ENCODE measurements around the gene MYL10.
"Not testable (repeated sequence)": the region's sequence is repeated elsewhere in the genome, so short reads cannot be mapped to it uniquely, and the experiment has no call there.

MYL10 gene

DNA sequence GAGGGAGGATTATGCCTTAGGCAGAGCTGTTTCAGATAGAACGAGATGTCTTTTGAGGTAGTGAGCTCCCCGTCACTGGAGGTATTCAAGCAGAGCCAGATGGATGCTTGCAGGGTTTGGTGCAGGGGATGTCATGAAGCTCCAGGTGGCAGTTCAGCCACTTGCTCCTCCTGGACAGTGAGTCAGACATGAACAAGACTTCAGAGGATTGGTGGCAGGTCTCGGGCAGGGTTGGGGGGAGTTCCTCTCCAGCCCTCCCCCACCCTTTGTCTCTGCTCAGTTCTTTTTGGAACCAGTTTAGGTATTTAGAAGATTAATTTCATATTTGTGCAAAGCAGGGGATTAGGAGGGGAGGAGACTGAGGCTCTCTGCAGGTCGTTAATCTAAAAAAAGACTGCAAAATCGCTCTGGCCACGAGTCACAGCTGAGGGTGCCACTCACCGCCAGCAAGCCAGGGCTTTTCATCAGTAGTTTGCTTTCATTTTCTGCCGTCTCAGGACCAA is 21.5 kb upstream of the MYL10 start:
- no peak for DNase-seq

DNA sequence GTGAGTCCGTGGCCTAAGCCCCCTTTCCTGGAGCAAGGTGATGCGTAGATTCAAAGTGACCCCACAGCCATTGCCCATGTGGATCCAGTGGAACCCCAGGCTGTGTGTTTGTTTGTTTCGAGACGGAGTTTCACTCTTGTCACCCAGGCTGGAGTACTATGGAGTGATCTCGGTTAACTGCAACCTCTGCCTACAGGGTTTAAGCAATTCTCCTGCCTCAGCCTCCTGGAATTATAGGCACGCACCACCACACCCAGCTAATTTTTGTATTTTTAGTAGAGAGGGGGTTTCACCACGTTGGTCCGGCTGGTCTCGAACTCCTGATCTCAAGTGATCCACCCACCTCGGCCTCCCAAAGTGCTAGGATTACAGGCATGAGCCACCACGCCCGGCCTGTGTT is 18.8 kb upstream of the MYL10 start:
- not testable (repeated sequence) for DNase-seq

DNA sequence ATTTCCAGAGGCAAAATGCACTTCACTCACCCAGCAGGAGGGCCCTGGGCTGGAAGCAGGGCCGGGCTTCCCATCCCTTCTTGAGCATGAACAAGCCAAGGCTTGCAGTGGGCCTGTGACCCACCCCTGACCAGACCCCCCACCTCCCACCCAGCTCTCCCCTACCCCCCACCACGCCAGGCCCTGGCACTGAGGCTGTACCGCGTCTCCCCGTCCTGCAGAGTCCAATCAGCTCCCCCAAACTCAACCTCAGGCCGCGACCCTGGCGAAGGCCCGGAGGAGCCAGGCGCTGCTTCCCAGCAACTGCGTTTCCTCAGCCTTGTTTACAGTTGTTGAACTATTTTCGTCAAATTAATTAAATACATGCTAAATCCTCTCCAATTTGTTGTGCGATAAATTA is 16.9 kb upstream of the MYL10 start:
- DNase-seq = no peak

DNA sequence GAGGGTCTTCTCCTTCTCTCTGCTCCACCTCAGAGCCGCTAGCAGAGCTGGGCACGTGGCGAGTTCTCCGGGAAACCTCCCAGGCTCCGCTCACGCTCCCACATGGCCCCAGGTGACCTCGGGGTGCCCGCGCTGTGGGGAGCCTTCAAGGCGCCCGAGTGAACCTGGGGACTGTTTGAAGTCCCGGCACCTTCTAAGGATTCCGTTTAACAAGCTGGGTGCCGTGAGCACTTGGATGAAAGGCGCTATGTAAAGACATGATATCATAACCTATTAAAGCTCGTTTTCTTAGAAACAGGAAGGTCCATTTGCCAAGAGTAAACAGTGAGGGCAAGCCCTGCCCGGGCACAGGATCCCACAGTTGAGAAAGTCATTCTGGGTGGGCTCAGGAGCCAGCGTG is 15.8 kb upstream of the MYL10 start:
- no peak for DNase-seq

DNA sequence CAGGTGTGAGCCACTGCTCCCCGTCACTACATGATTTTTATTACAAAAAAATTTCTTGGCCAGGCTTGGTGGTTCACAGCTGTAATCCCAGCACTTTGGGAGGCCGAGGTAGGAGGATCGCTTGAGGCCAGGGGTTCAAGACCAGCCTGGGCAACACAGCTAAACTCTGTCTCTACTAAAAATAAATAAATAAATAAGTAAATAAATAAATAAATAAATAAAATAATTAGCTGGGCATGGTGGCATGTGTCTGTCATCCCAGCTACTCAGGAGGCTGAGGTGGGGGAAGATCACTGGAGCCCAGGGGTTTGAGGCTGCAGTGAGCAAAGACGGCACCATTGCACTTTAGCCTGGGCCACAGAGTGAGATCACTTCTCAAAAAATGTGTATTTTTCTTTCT is 10.0 kb upstream of the MYL10 start:
- DNase-seq = not testable (repeated sequence)

DNA sequence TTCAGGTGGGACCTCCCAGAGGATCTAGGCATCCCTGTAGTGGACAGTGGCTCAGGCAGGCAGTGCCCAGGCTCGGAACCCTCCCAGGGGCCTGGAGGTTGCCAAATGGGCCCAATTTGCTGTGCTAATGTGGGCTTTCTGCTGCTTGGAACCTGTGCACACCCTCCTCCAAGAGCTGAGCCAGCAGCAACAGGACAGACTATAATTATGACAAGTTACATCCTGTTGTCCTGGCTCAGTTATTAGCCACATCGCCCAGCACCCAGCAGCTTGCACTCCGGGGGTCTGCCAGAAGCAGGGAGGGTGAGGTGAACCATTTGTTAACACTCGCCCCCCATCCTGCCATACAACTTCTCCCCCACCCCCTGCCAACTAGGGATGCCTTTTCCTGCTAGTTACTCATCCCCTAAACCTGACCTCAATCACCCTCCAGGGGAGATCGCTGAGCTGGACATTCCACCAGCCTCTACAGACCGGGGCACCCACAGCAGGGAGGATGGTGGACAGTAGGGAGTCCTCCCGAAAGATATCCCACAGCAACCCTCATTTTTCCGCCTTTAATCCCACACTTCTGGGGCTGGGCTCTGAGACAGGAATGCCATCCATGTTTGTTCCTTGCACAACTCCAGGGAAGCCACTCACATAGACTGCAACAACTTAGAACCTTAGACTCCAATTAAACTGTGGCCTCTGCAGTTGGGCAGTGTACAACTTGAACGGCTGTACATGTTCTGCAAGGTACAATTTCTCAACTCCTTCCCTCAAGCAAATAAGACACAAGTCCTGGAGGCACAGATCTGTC is 7.9 kb upstream of the MYL10 start:
- DNase-seq = no peak

DNA sequence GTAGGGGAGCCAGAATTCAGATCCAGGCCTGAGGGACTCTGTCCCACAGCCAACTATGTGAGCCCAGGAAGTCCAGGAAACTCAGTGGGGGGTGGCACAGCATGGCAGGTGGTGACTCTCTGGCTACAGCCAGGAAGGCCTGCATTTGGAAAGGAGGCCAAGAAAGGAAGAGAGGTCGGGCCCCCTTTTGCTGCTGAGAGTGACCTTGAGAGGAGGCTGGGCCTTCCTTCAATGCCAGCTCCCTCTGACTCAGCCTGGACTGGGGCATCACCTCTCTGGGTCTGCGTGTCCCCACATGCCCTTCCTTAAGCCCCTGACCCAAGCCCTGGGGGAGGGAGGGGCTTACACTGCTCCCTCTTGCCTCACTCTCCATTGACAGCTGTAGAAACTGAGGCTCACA is 6.4 kb upstream of the MYL10 start:
- no peak for DNase-seq

DNA sequence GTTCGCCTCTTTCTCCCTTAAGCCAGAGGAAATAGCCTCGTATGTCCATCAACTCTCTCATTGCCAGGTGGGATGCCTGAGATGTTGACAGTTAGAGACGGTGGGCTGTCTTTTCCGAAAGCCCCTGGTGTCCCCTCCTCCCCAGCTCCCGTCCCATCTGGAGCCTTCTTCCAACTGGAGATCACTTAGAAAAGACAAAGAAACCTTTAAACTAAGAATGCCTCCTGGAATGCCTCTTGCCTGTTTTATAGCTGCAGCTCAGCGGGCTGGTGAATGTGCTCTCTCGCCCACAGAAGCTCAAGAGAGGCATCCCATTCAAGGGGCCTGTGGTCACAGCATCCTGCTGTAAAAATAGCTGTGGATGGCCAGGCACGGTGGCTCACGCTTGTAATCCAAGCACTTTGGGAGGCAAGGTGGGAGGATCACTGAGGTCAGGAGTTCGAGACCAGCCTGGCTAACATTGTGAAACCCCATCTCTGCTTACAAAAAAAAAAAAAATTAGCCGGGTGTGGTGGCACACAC is 5.2 kb upstream of the MYL10 start:
- no peak for DNase-seq

DNA sequence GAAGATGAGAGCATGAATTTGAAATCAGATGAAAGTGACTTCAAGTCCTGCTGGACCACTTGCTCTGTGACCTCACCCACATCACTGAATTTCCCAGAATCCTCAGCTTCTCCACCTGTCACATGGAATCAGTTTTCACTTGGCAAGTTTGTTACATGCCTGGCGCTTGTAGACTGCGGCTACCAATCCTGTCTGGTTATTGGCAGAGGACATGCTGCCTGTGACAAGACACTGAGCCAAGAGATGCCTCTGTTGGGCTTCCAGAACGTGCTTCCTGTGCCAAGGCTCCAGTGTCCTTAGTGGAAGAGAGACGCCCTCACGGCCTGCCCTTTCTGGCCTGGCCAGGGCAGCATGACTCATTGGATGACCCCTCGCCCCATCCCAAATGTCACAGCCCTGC is 4.4 kb upstream of the MYL10 start:
- DNase-seq = no peak

DNA sequence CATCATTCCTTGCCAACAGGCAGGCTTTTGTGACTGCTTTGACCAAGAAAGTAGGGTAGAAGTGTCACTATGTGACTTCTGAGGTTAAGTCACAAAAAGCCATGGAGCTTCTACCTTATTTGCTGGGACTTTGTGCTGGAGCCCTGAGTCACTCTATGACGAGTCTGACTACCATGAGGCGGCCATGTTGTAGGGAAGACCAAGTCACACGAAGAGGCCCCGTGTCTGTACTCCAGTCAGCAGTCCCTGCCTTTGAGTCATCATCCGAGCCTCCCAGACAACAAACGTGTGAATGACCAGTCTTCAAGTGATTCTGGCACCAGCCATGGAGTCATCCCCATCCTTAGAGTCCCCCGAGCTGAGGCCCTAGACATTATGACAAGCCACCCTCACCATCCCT is 3.5 kb upstream of the MYL10 start:
- DNase-seq = no peak

DNA sequence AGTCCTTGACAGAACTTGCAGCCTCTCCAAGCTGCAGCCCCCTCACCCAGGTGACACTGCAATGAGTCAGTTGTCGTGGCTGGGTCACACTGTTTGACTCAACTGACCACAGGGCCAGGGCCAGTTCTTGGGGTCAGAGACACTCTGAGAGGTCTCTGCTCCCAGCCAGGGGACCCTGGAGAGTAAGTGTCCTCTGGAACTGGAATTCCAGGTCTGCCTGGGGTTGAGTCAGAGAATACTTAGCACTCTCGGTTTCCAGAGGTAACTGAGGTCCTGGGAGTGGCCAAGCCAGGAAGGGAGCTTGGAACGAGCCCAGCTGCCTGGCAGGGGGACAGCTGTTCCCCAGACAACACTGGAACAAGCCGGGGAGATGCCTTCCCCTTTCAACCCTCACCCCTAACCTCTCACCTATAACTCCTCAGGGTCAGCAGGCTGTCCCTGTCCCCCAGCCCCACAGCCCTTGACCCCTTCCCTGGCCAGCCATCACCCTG is 2.2 kb upstream of the MYL10 start:
- no peak for DNase-seq

DNA sequence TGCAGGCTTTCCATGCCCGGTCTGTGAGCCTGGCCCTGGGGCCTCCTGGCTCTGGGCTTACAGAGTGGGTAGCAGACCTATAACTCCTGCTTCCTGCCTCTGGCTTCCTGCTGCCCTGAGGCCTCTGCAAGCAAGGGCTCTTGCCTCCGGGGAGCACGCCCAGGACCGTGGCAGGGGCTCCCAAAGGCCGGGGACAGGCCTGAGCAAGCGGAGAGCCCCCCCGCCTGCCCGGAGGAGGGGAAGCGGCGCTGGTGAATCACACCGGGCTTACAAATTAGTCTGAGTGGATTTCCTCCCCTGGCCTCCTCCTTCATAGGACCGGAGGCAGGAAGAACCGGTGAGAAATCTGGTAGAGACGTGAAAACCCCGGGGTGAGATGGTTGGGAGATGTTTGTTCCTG is 1.5 kb upstream of the MYL10 start:
- DNase-seq = no peak

DNA sequence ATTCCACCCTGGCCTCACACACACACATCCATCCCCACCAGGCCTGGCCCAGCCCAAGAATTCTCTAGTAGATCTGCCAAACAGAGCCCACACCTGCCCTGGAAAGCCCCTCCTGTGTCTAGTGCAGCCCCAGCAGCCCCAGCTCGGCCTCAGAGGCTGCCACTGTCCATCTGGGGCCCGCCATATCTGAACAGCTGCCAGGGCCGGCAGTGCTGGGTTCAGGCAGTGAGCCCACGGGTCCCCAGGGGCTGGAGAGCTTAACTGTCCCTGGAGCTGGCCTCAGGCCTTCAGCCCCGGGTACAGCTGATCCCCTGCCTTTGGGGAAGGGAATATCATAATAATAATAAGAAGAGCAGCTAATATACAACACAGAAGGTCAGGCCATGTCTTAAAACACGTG is 574 bp downstream of the MYL10 start:
- no peak for DNase-seq

DNA sequence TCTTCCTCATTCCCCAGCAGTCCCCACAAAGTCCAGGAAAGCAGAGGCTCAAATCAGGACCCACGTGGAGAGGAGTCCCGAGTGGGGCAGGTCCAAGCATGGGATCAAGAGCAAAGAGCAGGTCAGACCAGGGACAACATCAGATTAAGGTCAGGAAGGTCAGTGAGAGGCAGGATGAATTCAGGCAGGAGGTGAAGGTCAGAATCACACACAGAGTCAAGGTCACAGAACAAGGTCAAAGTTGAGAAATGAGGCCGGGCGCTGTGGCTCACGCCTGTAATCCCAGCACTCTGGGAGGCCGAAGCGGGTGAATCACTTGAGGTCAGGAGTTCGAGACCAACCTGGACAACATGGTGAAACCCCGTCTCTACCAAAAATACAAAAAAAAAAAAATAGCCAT is 2.3 kb downstream of the MYL10 start:
- no peak for DNase-seq

DNA sequence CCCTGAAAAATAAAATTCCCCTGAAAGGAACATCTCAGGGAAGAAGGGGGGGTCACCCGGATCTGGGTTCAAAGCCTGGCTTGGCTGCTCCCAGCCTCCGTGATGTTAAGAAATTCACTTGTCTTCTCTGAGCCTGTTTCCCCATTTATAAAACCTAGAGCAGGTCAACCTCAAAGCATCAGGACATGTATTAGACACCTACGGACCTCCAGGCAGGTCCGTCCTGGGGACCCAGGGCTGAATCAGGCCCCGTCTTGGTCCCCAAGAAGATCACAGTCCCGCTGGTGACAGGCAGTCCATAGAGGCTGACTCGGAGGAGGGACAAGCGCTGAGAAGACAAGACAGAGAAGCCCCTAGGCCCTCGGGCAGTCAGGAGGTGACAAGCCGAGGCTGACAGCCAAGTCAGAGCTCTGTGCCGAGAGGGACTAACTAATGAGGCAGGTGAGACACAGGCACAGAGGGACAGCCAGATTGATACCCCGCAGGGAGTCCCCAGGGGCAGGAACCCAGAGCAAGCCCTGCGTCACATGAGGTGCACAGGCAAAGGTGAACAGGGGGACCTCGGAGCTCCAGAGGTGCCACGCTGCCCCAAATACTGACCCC is 2.9 kb downstream of the MYL10 start:
- DNase-seq = no peak

DNA sequence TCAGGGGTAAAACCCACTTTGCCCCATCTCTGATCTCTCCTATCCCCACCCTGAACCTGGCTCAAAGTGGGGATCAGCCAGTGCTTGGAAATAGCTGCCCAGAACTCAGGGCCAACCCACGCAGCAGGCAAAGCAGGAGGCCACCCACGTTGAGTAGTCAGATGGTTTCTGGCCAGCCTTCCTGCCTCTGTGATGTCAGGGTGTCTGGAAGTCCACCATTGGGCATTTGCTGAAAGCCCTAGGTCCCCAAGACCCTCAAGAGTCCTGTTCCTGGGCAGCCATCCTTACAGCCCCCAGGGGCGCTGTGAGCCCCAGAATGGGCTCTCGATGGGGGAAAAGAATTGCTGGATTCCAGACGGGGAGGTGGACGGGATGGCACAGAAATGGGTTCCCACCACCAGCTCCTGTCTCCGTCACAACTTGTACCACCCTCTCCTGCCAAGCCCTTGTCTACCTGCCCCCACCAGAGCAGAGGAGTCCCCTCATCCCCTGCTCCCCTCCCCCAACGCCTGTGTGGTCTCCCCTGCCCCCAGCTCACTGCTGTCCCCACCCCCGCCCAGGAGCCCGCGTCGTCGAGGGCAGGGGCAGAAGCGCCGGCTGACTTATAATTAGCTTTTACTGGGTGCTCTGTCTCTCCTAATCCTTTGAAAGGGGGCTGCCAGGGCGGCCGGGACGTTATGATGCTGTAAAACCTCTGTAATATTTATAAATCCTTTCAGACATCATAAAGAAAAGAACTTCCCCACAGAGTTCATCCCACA is 3.9 kb downstream of the MYL10 start:
- no peak for DNase-seq

DNA sequence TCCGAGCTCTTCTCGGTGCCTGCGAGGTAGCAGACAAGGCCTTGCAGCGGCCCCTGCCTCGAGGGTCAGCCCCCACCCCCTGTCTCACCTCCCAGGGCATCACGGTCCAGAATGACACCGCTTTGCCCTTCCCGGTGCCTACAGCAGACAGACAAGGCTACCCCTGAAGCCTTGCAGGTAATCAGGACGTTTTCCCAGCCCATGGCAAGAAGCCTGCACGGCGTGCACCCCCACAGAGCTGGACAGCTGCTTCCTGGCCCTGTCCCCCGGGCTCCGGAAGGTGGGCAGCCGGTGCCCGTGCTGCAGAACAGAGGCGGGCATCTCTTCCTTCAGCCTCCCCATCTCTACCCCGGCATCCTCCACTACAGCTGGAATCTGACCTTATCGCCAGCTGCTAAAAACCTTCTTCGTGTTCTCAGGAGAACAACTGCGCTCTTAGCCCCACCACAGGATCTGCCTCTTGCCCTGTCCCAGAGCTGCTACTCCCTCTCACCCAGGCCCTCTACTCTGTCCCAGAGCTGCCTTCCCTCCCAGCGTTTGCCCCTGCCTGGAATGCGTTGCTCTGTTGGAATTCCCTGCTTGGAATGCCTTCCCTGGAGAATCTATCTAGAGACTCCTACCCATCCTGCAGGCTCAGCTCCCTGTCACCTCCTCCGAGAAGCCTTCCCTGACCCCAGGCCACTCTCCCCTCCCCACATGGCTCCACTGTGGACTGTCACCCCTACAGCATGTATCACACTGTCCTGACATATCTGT is 4.7 kb downstream of the MYL10 start:
- DNase-seq = no peak

DNA sequence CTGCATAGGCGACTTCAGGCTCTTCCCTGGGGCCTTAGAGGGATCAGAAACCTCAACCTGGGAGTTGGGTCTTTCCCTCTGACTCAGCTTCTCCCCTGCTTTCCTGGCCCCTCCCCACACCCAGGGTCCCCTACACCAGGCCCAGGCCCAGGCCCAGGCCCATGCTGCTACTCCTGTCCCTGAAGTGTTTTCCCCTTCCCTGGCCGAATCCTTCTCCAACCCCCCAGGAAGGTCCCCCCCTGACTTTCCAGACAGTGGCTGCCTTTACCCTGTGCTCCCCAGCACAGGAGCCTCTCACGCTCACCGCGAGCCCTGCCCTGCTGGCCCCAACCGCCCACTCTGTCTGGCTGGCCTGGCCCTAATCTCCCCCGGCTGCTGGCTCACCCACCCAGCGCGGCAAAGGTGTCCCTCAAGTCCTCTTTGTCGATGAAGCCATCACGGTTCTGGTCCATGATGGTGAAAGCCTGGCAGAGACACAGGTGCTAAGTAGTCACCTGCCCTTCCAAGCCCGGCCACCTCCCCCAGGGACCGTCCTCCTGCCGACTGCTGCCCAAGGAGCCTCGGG is 6.4 kb downstream of the MYL10 start:
- DNase-seq = no peak

DNA sequence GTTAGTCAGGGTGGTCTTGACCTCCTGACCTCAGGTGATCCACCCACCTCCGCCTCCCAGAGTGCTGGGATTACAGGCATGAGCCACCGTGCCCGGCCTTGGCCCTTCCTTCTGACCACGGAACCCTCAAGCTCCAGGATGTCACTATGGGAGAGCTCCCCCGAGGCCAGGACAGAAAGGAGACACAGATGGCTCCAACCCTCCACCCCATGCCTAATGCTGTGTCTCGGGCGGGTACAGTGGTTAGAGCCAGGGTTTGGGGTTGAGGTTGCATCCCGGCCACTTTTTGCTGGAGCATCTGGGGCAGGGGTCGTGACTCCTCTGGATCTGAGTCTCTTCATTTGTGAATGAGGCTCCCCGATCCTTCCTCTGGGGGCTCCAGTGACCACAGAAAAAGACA is 8.1 kb downstream of the MYL10 start:
- DNase-seq = no peak

DNA sequence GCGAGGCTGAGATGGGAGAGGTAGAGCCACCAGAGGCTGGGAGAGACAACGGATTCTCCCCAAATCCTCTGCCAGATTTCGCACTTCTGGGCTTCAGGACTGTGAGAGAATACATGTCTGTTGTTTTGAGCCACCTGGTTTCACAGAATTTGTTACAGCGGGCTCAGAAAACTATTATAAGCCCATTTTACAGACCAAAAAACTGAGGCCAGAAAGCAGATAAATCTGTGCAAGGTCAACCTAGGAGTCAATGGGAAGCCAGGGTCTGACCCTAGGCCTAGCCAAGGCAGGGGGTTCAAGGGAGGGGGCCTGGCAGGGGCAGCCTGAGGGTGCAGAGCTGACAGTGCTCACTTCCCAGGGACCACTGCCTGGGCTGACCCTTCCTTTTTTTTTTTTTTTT is 8.7 kb downstream of the MYL10 start:
- no peak for DNase-seq

DNA sequence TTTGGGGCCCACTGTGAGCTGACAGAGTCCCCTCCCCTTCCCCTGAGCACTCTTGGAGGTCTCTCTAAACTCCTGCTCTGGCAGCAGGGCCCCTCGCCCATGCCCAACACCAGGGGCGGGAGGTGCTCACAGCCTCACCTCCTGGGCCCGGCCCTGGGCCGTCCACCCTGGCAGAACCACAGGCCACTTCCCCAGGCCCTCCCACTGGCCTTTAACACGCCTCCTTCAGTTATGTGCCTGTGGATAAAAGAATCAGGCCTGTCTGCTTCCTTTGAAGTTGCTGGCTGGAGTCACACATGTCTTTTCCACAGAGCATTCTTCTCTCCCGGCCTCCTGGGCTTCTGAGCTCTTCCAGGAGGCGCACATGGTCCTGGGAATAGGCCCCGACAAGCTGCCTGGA is 10.2 kb downstream of the MYL10 start:
- no peak for DNase-seq

DNA sequence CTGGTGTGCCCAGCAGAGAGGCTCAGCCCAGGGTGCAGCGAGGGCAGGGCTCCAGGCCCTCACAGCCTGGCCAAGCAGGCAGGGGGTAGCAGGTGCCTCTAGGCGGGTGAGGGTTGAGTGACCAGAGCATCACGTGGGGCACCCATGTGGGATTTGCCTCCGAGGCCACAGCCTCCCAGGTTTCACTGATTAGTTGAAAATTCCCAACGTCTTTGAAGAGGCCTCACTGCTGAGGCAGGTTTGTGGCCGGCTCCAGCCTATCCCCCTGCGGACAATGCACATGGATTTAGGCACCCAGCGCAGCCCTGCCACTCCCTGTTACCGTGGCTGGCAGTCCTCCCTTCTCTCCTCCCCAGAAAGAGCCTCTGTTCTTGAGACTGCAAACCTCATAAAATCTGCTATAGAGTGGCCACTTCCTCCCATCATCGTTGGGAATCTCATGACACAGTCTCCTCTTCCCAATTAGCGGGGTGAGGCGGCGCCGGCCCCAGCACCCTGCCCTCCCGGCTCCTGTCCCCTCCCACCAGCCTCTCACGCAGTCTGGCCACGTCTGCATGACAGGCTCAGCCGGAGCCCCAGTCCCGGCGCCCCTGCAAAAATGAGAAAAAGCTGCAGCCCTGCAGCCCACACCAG is 10.8 kb downstream of the MYL10 start:
- no peak for DNase-seq

All from activated CD8-positive, alpha-beta memory T cell treated with anti-CD3 and anti-CD28 coated beads for 24 hours (primary cell).